ENCODE measurements around the gene SCN5A.

SCN5A gene

GRCh38 chr3:38598791-38599190 lies 50.7 kb downstream of the SCN5A start:
- no peak for DNase-seq

GRCh38 chr3:38597502-38598060 lies 51.9 kb downstream of the SCN5A start:
- no peak for DNase-seq

- no peak for DNase-seq
These were observed 54.1 kb downstream of the SCN5A start for GRCh38 chr3:38595393-38595792.

GRCh38 chr3:38590521-38590920 lies 59.0 kb downstream of the SCN5A start:
- no peak for DNase-seq

- no peak for DNase-seq
These were observed 60.2 kb downstream of the SCN5A start for GRCh38 chr3:38588995-38589937.

GRCh38 chr3:38588371-38588971 lies 61.0 kb downstream of the SCN5A start:
- no peak for DNase-seq

GRCh38 chr3:38587548-38588131 lies 61.8 kb downstream of the SCN5A start:
- no peak for DNase-seq

- DNase-seq, result no peak
These were observed 62.7 kb downstream of the SCN5A start for GRCh38 chr3:38586546-38587520.

- DNase-seq, result no peak
These were observed 63.6 kb downstream of the SCN5A start for GRCh38 chr3:38585791-38586420.

GRCh38 chr3:38583688-38584087 lies 65.8 kb downstream of the SCN5A start:
- no peak for DNase-seq

- DNase-seq, result no peak
These were observed 66.4 kb downstream of the SCN5A start for GRCh38 chr3:38582941-38583645.

- DNase-seq, result no peak
These were observed 67.2 kb downstream of the SCN5A start for GRCh38 chr3:38582316-38582715.

- DNase-seq, result no peak
These were observed 67.7 kb downstream of the SCN5A start for GRCh38 chr3:38581774-38582173.

- no peak for DNase-seq
These were observed 68.8 kb downstream of the SCN5A start for GRCh38 chr3:38580450-38581382.

- DNase-seq, result no peak
These were observed 69.7 kb downstream of the SCN5A start for GRCh38 chr3:38579551-38580449.

GRCh38 chr3:38579141-38579540 lies 70.3 kb downstream of the SCN5A start:
- DNase-seq, result no peak

GRCh38 chr3:38578551-38578950 lies 70.9 kb downstream of the SCN5A start:
- DNase-seq, result no peak

- no peak for DNase-seq
These were observed 71.4 kb downstream of the SCN5A start for GRCh38 chr3:38578081-38578475.

Data from hematopoietic multipotent progenitor cell treated with erythropoietin and hydrocortisone succinate and interleukin-3 and kit ligand, for 8 days (in vitro differentiated cells).